Panc1 (cell line): Measurements from ENCODE around the gene TENM3.

Source experiments
- CTCF ChIP-seq: fragments of 450-650 bp; IDR thresholded peaks from 2 replicates; pipeline ENCODE4 v1.5.1; 2017; ENCODE audit warnings: mild to moderate bottlenecking
- POLR2AphosphoS5 ChIP-seq: IDR thresholded peaks from 2 replicates; pipeline ENCODE4 v1.6.1; 2012; ENCODE audit warnings: mild to moderate bottlenecking, low read depth, low read length, moderate library complexity
- REST ChIP-seq, 2 experiments: IDR thresholded peaks; 2 replicates each; pipeline ENCODE4 v1.6.1; 2011 to 2012; ENCODE audit warnings: low read depth in 2 of 2, control low read depth in 1 of 2, low read length in 1 of 2, mild to moderate bottlenecking in 1 of 2, moderate library complexity in 1 of 2; ENCODE audit not compliant: insufficient read depth in 1 of 2
- SIN3A ChIP-seq: IDR thresholded peaks from 2 replicates; pipeline ENCODE4 v1.6.1; 2012; ENCODE audit warnings: low read depth, mild to moderate bottlenecking, low read length, moderate library complexity, borderline replicate concordance; ENCODE audit not compliant: insufficient read depth
- TCF7L2 ChIP-seq: IDR thresholded peaks from 2 replicates; pipeline ENCODE4 v1.6.1; 2011; ENCODE audit warnings: mild to moderate bottlenecking, low read depth, low read length, inconsistent platforms

GRCh38 chr4:182825003-182825402 lies 581.8 kb downstream of the TENM3 start:
- TF ChIP-seq REST (IDR thresholded peaks at IDR 0.05; ENCODE audit: insufficient read depth in 1 of 2, low read depth in 2 of 2, low read length in 1 of 2) (no peak), CTCF (no peak), POLR2AphosphoS5 (no peak), SIN3A (no peak), TCF7L2 (no peak)
